RWPE2 (cell line): ENCODE measurements around the gene RNASE8.

ENCODE experiments used
- ATAC-seq: fragments of 200-7000 bp; cut with Tn5 transposase; 3 replicates; pipeline ENCODE4 v1.9.1; 2021; ENCODE audit warnings: low read depth
- DNase-seq: peaks from one replicate; pipeline ENCODE4 v3.0.0-alpha.2; 2020; ENCODE audit warnings: low spot score
- H3K27ac ChIP-seq: fragments of 450-650 bp; 2 replicates; pipeline ENCODE4 v1.5.1; 2017; ENCODE audit warnings: mild to moderate bottlenecking; ENCODE audit not compliant: poor library complexity, severe bottlenecking
- H3K27me3 ChIP-seq: fragments of 250-450 bp; sonication (Bioruptor Pico); 2 replicates; pipeline ENCODE4 v1.5.1; 2021; ENCODE audit warnings: mild to moderate bottlenecking, moderate library complexity; ENCODE audit not compliant: insufficient read depth, poor library complexity, severe bottlenecking
- H3K36me3 ChIP-seq: fragments of 250-450 bp; sonication (Bioruptor Pico); 2 replicates; pipeline ENCODE4 v1.5.1; 2020; ENCODE audit warnings: low read depth, mild to moderate bottlenecking, moderate library complexity
- H3K4me1 ChIP-seq: fragments of 250-450 bp; sonication (Bioruptor Pico); 2 replicates; pipeline ENCODE4 v1.5.1; 2021; ENCODE audit warnings: mild to moderate bottlenecking, moderate library complexity; ENCODE audit not compliant: insufficient read depth, poor library complexity, severe bottlenecking
- H3K4me3 ChIP-seq: fragments of 250-450 bp; sonication (Bioruptor Pico); 2 replicates; pipeline ENCODE4 v1.5.1; 2021; ENCODE audit warnings: mild to moderate bottlenecking, moderate library complexity; ENCODE audit not compliant: severe bottlenecking
- H3K9me3 ChIP-seq: fragments of 250-450 bp; sonication (Bioruptor Pico); 2 replicates; pipeline ENCODE4 v1.5.1; 2021; ENCODE audit warnings: mild to moderate bottlenecking, moderate library complexity; ENCODE audit not compliant: severe bottlenecking
- TF ChIP-seq, protein P1 (sequence below): fragments of 450-650 bp; IDR thresholded peaks from one replicate; pipeline ENCODE4 v1.5.1; 2017; ENCODE audit warnings: mild to moderate bottlenecking, moderate library complexity; ENCODE audit not compliant: poor library complexity, severe bottlenecking

RNASE8 gene

GRCh38 chr14:21075719-21076437 is 18.3 kb downstream of the RNASE8 start:
- DNase-seq: no peak

GRCh38 chr14:21077672-21078071 is 20.1 kb downstream of the RNASE8 start:
- H3K4me3 ChIP-seq: no peak overlapping the region
- H3K9me3 ChIP-seq: no peaks in the 10 kb centered on the region
- ATAC-seq (no peak), DNase-seq (no peak)
- TF ChIP-seq, protein P1, sequence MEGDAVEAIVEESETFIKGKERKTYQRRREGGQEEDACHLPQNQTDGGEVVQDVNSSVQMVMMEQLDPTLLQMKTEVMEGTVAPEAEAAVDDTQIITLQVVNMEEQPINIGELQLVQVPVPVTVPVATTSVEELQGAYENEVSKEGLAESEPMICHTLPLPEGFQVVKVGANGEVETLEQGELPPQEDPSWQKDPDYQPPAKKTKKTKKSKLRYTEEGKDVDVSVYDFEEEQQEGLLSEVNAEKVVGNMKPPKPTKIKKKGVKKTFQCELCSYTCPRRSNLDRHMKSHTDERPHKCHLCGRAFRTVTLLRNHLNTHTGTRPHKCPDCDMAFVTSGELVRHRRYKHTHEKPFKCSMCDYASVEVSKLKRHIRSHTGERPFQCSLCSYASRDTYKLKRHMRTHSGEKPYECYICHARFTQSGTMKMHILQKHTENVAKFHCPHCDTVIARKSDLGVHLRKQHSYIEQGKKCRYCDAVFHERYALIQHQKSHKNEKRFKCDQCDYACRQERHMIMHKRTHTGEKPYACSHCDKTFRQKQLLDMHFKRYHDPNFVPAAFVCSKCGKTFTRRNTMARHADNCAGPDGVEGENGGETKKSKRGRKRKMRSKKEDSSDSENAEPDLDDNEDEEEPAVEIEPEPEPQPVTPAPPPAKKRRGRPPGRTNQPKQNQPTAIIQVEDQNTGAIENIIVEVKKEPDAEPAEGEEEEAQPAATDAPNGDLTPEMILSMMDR: no peak
- H3K4me1 ChIP-seq: no peaks in the 10 kb centered on the region
- peaks cover 25% of the 10 kb centered on the region for H3K36me3 ChIP-seq
- H3K27me3 ChIP-seq: no peaks in the 10 kb centered on the region
- H3K27ac ChIP-seq: no peak overlapping the region

More at GRCh38 chr14:21075719-21076437, 18.3 kb downstream of the RNASE8 start:
- Histone ChIP-seq H3K9me3 (no peaks in the 10 kb centered on the region), H3K4me3 (no peak overlapping the region), H3K27me3 (no peaks in the 10 kb centered on the region), H3K4me1 (no peaks in the 10 kb centered on the region), H3K27ac (no peak overlapping the region), H3K36me3 (peaks cover 18% of the 10 kb centered on the region)
- ATAC-seq: no peak
- TF ChIP-seq, protein P1: no peak

DNA sequence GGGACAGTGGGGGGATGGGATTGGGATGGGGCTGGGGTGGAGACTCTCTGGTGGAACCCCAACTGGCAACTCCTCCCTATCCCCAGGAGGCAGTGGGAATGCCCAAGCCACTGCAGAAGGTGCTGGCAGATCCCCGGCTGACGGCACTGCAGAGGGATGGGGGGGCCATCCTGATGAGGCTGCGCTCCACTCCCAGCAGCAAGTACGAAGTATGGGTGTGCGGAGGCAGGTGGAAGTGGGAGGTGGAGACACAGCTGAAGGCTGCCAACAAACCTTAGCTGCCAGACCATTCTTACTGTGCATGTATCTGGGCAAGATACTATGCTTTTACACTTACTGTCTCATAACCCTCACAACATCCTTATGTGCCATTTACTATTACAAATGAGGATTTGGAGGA is 20.7 kb downstream of the RNASE8 start:
- DNase-seq (no peak), ATAC-seq (no peak)
- TF ChIP-seq, protein P1: no peak
- Histone ChIP-seq H3K36me3 (peaks cover 23% of the 10 kb centered on the region), H3K27ac (no peak overlapping the region), H3K4me3 (no peak overlapping the region), H3K9me3 (no peaks in the 10 kb centered on the region), H3K4me1 (no peaks in the 10 kb centered on the region), H3K27me3 (no peaks in the 10 kb centered on the region)

- ATAC-seq (no peak), DNase-seq (no peak)
- H3K27ac ChIP-seq: no peak overlapping the region
- H3K27me3 ChIP-seq: no peaks in the 10 kb centered on the region
- H3K9me3 ChIP-seq: no peaks in the 10 kb centered on the region
- no peaks in the 10 kb centered on the region for H3K4me1 ChIP-seq
- TF ChIP-seq, protein P1: no peak
- peaks cover 23% of the 10 kb centered on the region for H3K36me3 ChIP-seq
- no peak overlapping the region for H3K4me3 ChIP-seq
Observed at GRCh38 chr14:21078726-21079125, 21.1 kb downstream of the RNASE8 start.

- ATAC-seq (no peak), DNase-seq (no peak)
- Histone ChIP-seq H3K27me3 (no peaks in the 10 kb centered on the region), H3K4me3 (no peak overlapping the region), H3K9me3 (no peaks in the 10 kb centered on the region), H3K27ac (no peak overlapping the region), H3K36me3 (peaks cover 32% of the 10 kb centered on the region), H3K4me1 (no peaks in the 10 kb centered on the region)
- TF ChIP-seq, protein P1: no peak
Observed at GRCh38 chr14:21081521-21082142, 24.0 kb downstream of the RNASE8 start.
